ENCODE measurements around the gene KIF1B. TPM values are rescaled to one million over a fixed set of nuclear protein-coding genes. Genes with fewer than 3 reads are reported as not detected.

KIF1B gene
- total RNA-seq, 2 experiments from 2014 or later: 10.0 to 11.2 TPM

Other genes starting within 250 kb of the KIF1B start
- gene RBP7, start 213.3 kb upstream of the KIF1B start, total RNA-seq: not detected
- gene UBE4B, start 177.6 kb upstream of the KIF1B start, total RNA-seq: 10 to 100 TPM; 32.9 to 35.9 TPM
- gene PGD, start 188.5 kb downstream of the KIF1B start, total RNA-seq: 100 to 1,000 TPM; 135 TPM
- 10 to 100 TPM; 28.5 to 30.6 TPM for gene CENPS, start 219.9 kb downstream of the KIF1B start, total RNA-seq
- gene CORT, start 239.5 kb downstream of the KIF1B start, total RNA-seq: not detected